GM23248 (cell line): Measurements from ENCODE around the gene BIRC6.

Experiments used
- EZH2 ChIP-seq: fragments of 200-600 bp; sonication (generic); IDR thresholded peaks from 2 replicates; pipeline ENCODE4 v1.6.1; 2018; ENCODE audit warnings: antibody characterized with exemption, mild to moderate bottlenecking; ENCODE audit not compliant: insufficient read depth, poor library complexity, severe bottlenecking
- EZH2phosphoT487 ChIP-seq: fragments of 200-600 bp; sonication (generic); IDR thresholded peaks from 2 replicates; pipeline ENCODE4 v1.6.1; 2018; ENCODE audit warnings: antibody characterized with exemption, moderate library complexity, mild to moderate bottlenecking, low read depth; ENCODE audit not compliant: insufficient read depth

- TF ChIP-seq EZH2: no peak
- peak; percentile 89 for TF ChIP-seq EZH2phosphoT487
Observed at GRCh38 chr2:32647180-32647651, 290.4 kb downstream of the BIRC6 start.
